ENCODE results near the gene MTHFD2.

DNA sequence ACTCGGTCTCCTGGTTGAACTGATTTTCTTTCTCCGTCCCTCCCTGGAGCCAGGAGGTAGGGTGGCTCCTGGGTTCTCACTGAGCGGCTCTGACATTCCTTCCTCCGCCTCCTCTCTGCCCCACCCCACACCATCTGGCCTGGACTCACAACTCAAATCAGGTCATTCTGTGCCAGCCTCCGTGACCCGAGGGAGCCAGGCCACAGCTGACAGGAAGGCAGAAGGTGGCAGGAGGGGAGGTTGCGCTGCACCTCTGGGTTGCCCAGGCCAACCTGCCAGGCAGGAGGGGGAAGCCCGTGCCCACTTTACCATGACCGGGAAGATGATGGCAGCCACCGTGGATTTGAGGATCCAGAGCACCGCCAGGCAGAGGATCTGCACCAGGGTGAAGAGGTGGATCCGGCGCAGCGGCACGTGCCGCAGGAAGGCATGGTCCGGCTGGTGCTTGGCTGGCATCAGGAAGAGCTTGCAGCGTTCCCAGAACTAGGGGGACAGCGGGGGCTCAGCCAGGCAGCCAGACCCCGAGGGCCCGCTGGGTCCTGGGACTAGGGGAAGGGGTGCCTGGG is 28.3 kb downstream of the MTHFD2 start:
- TF ChIP-seq, protein P1, sequence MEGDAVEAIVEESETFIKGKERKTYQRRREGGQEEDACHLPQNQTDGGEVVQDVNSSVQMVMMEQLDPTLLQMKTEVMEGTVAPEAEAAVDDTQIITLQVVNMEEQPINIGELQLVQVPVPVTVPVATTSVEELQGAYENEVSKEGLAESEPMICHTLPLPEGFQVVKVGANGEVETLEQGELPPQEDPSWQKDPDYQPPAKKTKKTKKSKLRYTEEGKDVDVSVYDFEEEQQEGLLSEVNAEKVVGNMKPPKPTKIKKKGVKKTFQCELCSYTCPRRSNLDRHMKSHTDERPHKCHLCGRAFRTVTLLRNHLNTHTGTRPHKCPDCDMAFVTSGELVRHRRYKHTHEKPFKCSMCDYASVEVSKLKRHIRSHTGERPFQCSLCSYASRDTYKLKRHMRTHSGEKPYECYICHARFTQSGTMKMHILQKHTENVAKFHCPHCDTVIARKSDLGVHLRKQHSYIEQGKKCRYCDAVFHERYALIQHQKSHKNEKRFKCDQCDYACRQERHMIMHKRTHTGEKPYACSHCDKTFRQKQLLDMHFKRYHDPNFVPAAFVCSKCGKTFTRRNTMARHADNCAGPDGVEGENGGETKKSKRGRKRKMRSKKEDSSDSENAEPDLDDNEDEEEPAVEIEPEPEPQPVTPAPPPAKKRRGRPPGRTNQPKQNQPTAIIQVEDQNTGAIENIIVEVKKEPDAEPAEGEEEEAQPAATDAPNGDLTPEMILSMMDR (IDR thresholded peaks at IDR 0.05; ENCODE audit: poor library complexity), result no peak
- TF ChIP-seq EZH2 (IDR thresholded peaks at IDR 0.05; ENCODE audit: borderline replicate concordance), result no peak
